ENCODE data around the gene LAMB2. TPM values are rescaled to one million over a fixed set of nuclear protein-coding genes. Genes with fewer than 3 reads are reported as not detected.
A peak's percentile ranks its signal among the peaks of the same experiment; 100 is the strongest.

LAMB2 gene
- total RNA-seq, 1 donor from 2014 or later: 75.4 TPM

- Histone ChIP-seq H3K27me3 (peaks cover 19% of the 10 kb centered on the region), H3K9ac (peak overlapping the region; percentile 39), H3F3A (ENCODE audit: low read depth) (peaks cover 16% of the 10 kb centered on the region), H3K4me2 (peak overlapping the region; percentile 88), H3K9me3 (ENCODE audit: low read depth) (no peaks in the 10 kb centered on the region), H3K4me1 (peaks cover 31% of the 10 kb centered on the region), H3K79me2 (ENCODE audit: low read depth) (peaks cover 33% of the 10 kb centered on the region), H3K36me3 (no peaks in the 10 kb centered on the region), H3K27ac (no peak overlapping the region), H2AFZ (replicated peaks) (no peak overlapping the region), H4K20me1 (ENCODE audit: low read depth) (peaks cover 8% of the 10 kb centered on the region), H3K4me3 (peak overlapping the region; percentile 72)
- Mint-ChIP-seq H3K9me3 (no peaks in the 10 kb centered on the region), H3K27me3 (ENCODE audit: insufficient read depth, low read depth) (peaks cover 8% of the 10 kb centered on the region), H3K36me3 (peaks cover 13% of the 10 kb centered on the region), H3K27ac (peak overlapping the region; percentile 98), H3K4me3 (peak overlapping the region; percentile 97), H3K4me1 (peaks cover 54% of the 10 kb centered on the region)
- DNase-seq (ENCODE audit: low spot score): no peak
- TF ChIP-seq CTCF (IDR thresholded peaks at IDR 0.05) (no peak), EZH2 (IDR thresholded peaks at IDR 0.05) (no peak), EZH2phosphoT487 (IDR thresholded peaks at IDR 0.05) (no peak)
These were observed 39.1 kb upstream of the LAMB2 start for GRCh38 chr3:49171775-49172500.

GRCh38 chr3:49171119-49171774 is 38.4 kb upstream of the LAMB2 start, which contains the start of gene KLHDC8B:
Gene KLHDC8B (plus strand): TSS chr3:49171598. CDS start chr3:49172770, 1,172 bp downstream.
- peaks cover 19% of the 10 kb centered on the region for H3K27me3 ChIP-seq

GRCh38 chr3:49170744-49171118 is 37.9 kb upstream of the LAMB2 start:
- Mint-ChIP-seq H3K9me3 (no peaks in the 10 kb centered on the region), H3K27ac (peak overlapping the region; percentile 96), H3K27me3 (ENCODE audit: insufficient read depth, low read depth) (peaks cover 12% of the 10 kb centered on the region), H3K36me3 (peaks cover 6% of the 10 kb centered on the region), H3K4me3 (peak overlapping the region; percentile 97), H3K4me1 (peaks cover 53% of the 10 kb centered on the region)
- Histone ChIP-seq H4K20me1 (ENCODE audit: low read depth) (peaks cover 10% of the 10 kb centered on the region), H3K4me2 (peak overlapping the region; percentile 88), H3K9me3 (ENCODE audit: low read depth) (no peaks in the 10 kb centered on the region), H3K27ac (no peak overlapping the region), H3K4me1 (peaks cover 31% of the 10 kb centered on the region), H3K36me3 (no peaks in the 10 kb centered on the region), H3K79me2 (ENCODE audit: low read depth) (peaks cover 35% of the 10 kb centered on the region), H3K4me3 (peak overlapping the region; percentile 72), H2AFZ (replicated peaks) (peak overlapping the region; percentile 81), H3F3A (ENCODE audit: low read depth) (peaks cover 16% of the 10 kb centered on the region), H3K9ac (no peak overlapping the region), H3K27me3 (peaks cover 19% of the 10 kb centered on the region)
- TF ChIP-seq CTCF (IDR thresholded peaks at IDR 0.05) (no peak), EZH2phosphoT487 (IDR thresholded peaks at IDR 0.05) (no peak), EZH2 (IDR thresholded peaks at IDR 0.05) (no peak)
- no peak for DNase-seq (ENCODE audit: low spot score)

More at GRCh38 chr3:49171119-49171774, 38.4 kb upstream of the LAMB2 start, which contains the start of gene KLHDC8B:
- H3K4me1 ChIP-seq: peaks cover 31% of the 10 kb centered on the region
- peak within 1 kb of the TSS; percentile 88 for H3K4me2 ChIP-seq
- Mint-ChIP-seq H3K36me3 (peaks cover 9% of the 10 kb centered on the region), H3K27ac (peak within 1 kb of the TSS; percentile 100), H3K9me3 (no peaks in the 10 kb centered on the region), H3K4me1 (peaks cover 55% of the 10 kb centered on the region), H3K4me3 (peak within 1 kb of the TSS; percentile 97), H3K27me3 (ENCODE audit: insufficient read depth, low read depth) (peaks cover 12% of the 10 kb centered on the region)
- peak within 1 kb of the TSS; percentile 39 for H3K9ac ChIP-seq
- no peak within 1 kb of the TSS for H3K27ac ChIP-seq
- TF ChIP-seq CTCF (IDR thresholded peaks at IDR 0.05) (peak; percentile 97), EZH2phosphoT487 (IDR thresholded peaks at IDR 0.05) (no peak)
- peaks cover 33% of the 10 kb centered on the region for H3K79me2 ChIP-seq (ENCODE audit: low read depth)
- H3F3A ChIP-seq (ENCODE audit: low read depth): peaks cover 16% of the 10 kb centered on the region
- H2AFZ ChIP-seq (replicated peaks): peak within 1 kb of the TSS; percentile 81
- no peaks in the 10 kb centered on the region for H3K9me3 ChIP-seq (ENCODE audit: low read depth)
- peaks cover 8% of the 10 kb centered on the region for H4K20me1 ChIP-seq (ENCODE audit: low read depth)
- peak; percentile 95 for DNase-seq (ENCODE audit: low spot score)
- peak within 1 kb of the TSS; percentile 72 for H3K4me3 ChIP-seq
- H3K36me3 ChIP-seq: no peaks in the 10 kb centered on the region
